DMS 273 (cell line): Measurements from ENCODE around the gene MPZL1.
"Not testable (repeated sequence)": the region's sequence is repeated elsewhere in the genome, so short reads cannot be mapped to it uniquely, and the experiment has no call there.

ENCODE experiments used
- DNase-seq: peaks from one replicate; lab custom pipeline; 2025; ENCODE audit not compliant: unreplicated experiment; lab: John Stamatoyannopoulos, UW

The MPZL1 gene

DNA sequence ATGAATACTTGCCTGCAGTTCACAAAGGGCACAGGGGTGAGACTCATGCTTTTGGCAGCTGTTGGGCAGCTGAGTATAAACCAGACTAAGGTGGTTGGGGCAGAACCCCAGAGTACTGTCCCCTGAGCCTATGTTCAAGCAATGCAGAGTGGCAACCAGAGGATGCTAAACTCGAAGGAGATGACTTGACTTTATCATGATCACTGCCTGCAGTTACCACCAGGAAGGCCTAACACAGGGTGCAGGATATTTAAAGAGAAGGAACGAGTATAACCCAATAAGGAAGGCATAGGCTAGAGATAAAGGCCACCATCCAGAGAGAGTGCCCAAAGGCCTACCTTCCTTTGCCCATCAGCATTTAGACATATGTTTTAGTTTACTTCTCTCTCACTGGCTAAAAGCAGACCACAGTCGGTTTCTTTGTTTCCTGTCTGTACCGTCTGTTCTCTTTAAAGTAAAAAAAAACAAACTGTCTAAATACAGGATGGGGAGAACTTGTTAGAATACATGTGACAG is 83.3 kb downstream of the MPZL1 start:
- no peak for DNase-seq

GRCh38 chr1:167806235-167806634 is 84.5 kb downstream of the MPZL1 start:
- not testable (repeated sequence) for DNase-seq

DNA sequence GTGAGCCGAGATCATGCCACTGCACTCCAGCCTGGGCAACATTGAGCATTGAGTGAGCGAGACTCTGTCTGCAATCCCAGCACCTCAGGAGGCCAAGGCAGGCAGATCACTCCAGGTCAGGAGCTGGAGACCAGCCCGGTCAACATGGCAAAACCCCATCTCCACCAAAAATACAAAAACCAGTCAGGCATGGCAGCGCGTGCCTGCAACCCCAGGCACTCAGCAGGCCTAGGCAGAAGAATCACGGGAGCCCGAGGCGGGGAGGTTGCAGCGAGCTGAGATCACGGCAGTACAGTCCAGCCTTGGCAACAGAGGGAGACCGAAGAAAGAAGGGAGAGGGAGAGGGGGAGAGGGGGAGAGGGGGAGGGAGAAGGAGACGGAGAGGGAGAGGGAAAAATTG is 84.9 kb downstream of the MPZL1 start:
- not testable (repeated sequence) for DNase-seq

- DNase-seq, result no peak
Measured at GRCh38 chr1:167808104-167808503, 86.3 kb downstream of the MPZL1 start.

DNA sequence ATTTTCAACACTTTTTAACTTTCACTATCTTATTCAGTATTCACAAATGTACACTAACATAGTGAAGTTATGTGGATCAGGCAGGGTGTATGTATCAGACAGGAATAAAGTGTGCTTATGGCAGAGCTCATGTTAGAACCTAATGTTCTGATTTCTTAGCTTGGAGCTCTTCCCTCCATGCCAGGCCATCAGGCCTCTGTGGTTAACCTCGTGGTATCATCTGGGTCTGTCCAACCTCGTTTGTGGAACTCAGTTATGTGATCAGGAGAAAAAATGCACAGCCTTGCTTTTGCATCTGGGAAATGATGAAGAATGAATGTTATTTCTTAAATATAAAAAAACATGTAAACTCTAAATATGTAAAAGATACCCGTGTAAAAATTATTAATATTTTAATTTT is 86.9 kb downstream of the MPZL1 start:
- DNase-seq, result no peak

DNA sequence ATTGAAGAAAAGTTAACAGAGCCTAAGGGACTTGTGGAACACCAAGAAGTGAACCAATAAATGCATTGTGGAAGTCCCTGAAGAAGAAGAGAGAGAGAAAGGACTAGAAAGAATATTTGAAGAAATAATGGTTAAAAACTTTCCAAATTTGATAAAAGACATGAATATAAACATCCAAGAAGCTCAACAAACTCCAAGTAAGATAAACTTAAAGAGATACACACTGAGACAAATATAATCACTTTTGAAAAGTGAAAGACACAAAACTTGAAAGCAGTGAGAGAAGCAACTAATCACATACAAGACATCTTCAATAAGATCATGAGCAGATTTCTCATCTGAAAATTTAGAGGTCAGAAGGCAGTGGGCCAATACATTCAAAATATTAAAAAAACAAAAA is 91.2 kb downstream of the MPZL1 start:
- DNase-seq, result no peak

- DNase-seq, result no peak
Measured at GRCh38 chr1:167815650-167816049, 93.9 kb downstream of the MPZL1 start.

- DNase-seq, result peak; percentile 84
Measured at GRCh38 chr1:167819849-167820683, 98.3 kb downstream of the MPZL1 start.

DNA sequence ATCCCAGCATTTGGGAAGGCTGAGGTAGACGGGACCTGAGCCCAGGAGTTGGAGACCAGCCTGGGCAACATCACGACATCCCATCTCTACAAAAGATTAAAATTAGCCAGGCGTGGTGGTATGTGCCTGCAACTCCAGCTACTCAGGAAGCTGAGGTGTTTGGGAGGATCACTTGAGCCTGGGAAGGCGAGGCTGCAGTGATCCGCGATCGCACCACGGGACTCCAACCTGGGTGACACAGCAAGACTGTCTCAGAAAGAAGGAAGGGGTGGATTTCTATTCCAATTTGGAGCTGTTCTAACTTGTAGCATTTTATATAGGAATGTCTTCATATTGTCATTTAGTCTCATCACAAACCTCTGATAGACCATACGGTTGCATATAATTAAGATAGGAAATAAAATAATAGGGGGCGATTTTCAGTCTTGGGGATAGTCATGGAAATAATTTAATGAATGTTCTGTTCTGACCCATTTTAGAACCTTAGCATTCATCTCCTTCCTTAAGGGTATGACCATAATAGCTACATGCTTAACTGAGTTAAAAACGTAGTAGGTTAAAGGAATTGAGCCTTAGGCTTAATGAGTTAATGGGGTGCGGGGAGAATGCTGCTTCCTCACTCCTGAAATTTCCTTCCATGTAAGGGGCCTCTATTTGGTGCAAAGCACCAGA is 99.0 kb downstream of the MPZL1 start:
- no peak for DNase-seq

DNA sequence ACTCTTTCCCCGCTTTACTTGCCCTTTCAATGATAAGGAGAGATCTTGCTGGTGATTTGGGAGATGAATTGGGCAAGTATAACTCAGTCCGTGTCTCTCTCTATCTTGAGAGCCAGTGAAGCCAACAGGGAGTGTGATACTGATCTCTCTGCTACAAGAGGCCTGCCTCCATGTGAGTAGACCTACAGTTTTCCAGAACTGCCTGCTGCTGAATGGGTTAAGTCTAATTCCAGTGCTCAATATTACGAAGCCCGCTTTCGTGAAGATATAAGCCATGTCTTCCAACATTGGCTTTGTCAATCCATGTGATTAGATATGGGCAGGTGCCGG is 99.5 kb downstream of the MPZL1 start:
- DNase-seq, result no peak

GRCh38 chr1:167821969-167822685 is 100.3 kb downstream of the MPZL1 start:
- no peak for DNase-seq

DNA sequence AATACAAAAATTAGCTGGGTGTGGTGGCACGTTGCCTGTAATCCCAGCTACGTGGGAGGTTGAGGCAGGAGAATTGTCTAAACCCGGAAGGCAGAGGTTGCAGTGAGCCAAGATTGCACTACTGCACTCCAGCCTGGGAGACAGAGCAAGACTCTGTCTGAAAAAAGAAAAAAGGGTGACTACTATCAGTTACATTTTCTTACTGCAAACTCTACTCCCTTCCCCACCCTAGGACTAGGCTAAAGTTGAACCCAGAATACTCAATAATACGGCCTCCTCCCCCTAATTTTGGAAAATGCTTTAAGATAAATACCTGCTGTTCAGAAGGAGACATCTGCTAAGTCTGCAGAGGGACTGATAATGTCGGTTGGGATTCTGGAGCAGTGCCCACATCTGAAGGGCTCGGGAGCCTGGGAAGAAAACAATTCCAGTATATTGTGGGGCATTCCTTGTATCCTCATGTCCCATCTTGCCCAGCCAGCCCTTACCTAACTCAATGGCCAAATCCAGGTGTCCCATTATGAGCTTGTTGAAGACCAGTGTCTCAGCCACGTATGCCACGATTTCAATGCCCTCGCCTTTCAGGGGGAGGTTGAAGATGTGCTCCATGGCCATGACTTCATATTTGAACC is 102.5 kb downstream of the MPZL1 start:
- DNase-seq, result peak; percentile 83

- DNase-seq, result no peak
Measured at GRCh38 chr1:167825419-167826079, 103.8 kb downstream of the MPZL1 start.

DNA sequence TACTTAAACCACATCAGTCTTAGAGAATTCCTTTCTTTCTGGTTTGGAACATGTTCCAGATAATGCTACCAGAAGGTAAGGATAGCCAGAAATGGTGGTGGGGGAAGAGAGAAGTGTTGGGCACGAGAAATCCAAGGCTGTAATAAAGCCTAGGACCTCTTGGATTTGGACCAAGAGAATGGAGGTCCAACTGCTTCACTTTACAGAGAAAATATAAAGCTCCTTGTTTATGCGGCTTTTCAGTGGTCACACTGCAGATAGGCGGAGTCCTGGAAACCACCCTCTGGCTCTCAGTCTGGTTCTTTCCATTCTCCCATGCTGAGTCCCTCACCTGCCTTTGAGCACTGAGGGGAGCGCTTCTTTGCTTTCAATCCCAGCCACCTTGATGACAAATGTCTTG is 104.3 kb downstream of the MPZL1 start:
- DNase-seq, result peak; percentile 24

- no peak for DNase-seq
Measured at GRCh38 chr1:167829868-167830267, 108.1 kb downstream of the MPZL1 start.

GRCh38 chr1:167830668-167831067 is 108.9 kb downstream of the MPZL1 start:
- not testable (repeated sequence) for DNase-seq

- no peak for DNase-seq
Measured at GRCh38 chr1:167832693-167833092, 110.9 kb downstream of the MPZL1 start.

- DNase-seq, result no peak
Measured at GRCh38 chr1:167833904-167834303, 112.1 kb downstream of the MPZL1 start.

DNA sequence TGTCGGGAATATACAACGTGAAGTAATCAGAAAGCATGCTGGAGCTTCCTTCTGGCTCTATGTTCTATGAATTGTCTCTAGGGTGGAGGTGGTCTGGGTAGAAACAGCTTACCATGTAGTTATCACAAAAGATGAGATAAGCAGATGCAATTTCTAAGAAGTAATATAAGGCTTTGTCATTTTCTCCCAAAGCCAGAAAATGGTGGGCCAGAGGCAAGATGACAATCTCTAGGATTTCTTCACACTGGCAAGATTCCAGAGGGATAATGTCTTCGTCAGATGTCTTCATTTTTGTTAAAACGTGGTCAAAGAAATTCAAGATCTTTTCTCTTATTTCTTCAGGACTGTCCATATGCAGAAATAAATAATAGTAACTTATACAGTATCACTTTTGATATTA is 114.4 kb downstream of the MPZL1 start:
- DNase-seq, result no peak

GRCh38 chr1:167837326-167837725 is 115.5 kb downstream of the MPZL1 start:
- DNase-seq, result no peak

- DNase-seq, result no peak
Measured at GRCh38 chr1:167839009-167839408, 117.2 kb downstream of the MPZL1 start.
